ENCODE results near the gene NUP210. TPM values are rescaled to one million over a fixed set of nuclear protein-coding genes. Genes with fewer than 3 reads are reported as not detected.
"Not testable (repeated sequence)": the region's sequence is repeated elsewhere in the genome, so short reads cannot be mapped to it uniquely, and the experiment has no call there.

Gene NUP210
- total RNA-seq, 1 experiment from 2014 or later = 8.4 TPM

GRCh38 chr3:13385373-13385965 is 34.7 kb downstream of the NUP210 start:
- POLR2A ChIA-PET = no interaction called here
- DNase-seq (ENCODE audit: unreplicated experiment) = no peak
- CTCF ChIA-PET = no interaction called here
- peaks cover 10% of the 10 kb centered on the region for H3K36me3 Mint-ChIP-seq (ENCODE audit: insufficient read depth, unreplicated experiment)
- no peak overlapping the region for H3K4me3 Mint-ChIP-seq (ENCODE audit: unreplicated experiment)
- TF ChIP-seq CTCF (IDR thresholded peaks at IDR 0.05; ENCODE audit: unreplicated experiment) = no peak
- no peak overlapping the region for H3K27ac Mint-ChIP-seq (ENCODE audit: low read depth, unreplicated experiment)
- H3K9me3 Mint-ChIP-seq (ENCODE audit: unreplicated experiment) = no peaks in the 10 kb centered on the region
- no peaks in the 10 kb centered on the region for H3K27me3 Mint-ChIP-seq (ENCODE audit: insufficient read depth, unreplicated experiment)
- H3K4me1 Mint-ChIP-seq (ENCODE audit: insufficient read depth, unreplicated experiment) = no peaks in the 10 kb centered on the region
- no TSS peak for BruUV-seq (replicated peaks)
- intact Hi-C loops (cut with micrococcal nuclease) = no loop called here

GRCh38 chr3:13380971-13381370 is 39.2 kb downstream of the NUP210 start:
- DNase-seq (ENCODE audit: unreplicated experiment) = no peak
- no TSS peak for BruUV-seq (replicated peaks)
- Mint-ChIP-seq H3K36me3 (ENCODE audit: insufficient read depth, unreplicated experiment) (peaks cover 4% of the 10 kb centered on the region), H3K27me3 (ENCODE audit: insufficient read depth, unreplicated experiment) (no peaks in the 10 kb centered on the region), H3K27ac (ENCODE audit: low read depth, unreplicated experiment) (no peak overlapping the region), H3K4me3 (ENCODE audit: unreplicated experiment) (no peak overlapping the region), H3K4me1 (ENCODE audit: insufficient read depth, unreplicated experiment) (no peaks in the 10 kb centered on the region), H3K9me3 (ENCODE audit: unreplicated experiment) (no peaks in the 10 kb centered on the region)
- ChIA-PET POLR2A (interaction anchor here (0.6 to 0.8 kb wide), 2 partner anchors 9 to 544 kb away, joined by 3 read pairs; no protein-coding TSS in a partner anchor), CTCF (no interaction called here)
- TF ChIP-seq CTCF (IDR thresholded peaks at IDR 0.05; ENCODE audit: unreplicated experiment) = no peak
- intact Hi-C loops (cut with micrococcal nuclease) = no loop called here

- ChIA-PET CTCF (interaction anchor here (1.5 kb wide), 1 partner anchor 11 kb away, joined by 3 read pairs; no protein-coding TSS in a partner anchor), POLR2A (interaction anchor here (0.5 to 1.1 kb wide), 2 partner anchors 91 to 269 kb away, joined by 3 to 4 read pairs; no protein-coding TSS in a partner anchor)
- H3K4me3 Mint-ChIP-seq (ENCODE audit: unreplicated experiment) = no peak overlapping the region
- no peaks in the 10 kb centered on the region for H3K27me3 Mint-ChIP-seq (ENCODE audit: insufficient read depth, unreplicated experiment)
- peaks cover 4% of the 10 kb centered on the region for H3K36me3 Mint-ChIP-seq (ENCODE audit: insufficient read depth, unreplicated experiment)
- H3K27ac Mint-ChIP-seq (ENCODE audit: low read depth, unreplicated experiment) = peak overlapping the region; percentile 25
- no TSS peak for BruUV-seq (replicated peaks)
- H3K9me3 Mint-ChIP-seq (ENCODE audit: unreplicated experiment) = no peaks in the 10 kb centered on the region
- peak; percentile 43 for DNase-seq (ENCODE audit: unreplicated experiment)
- no peak for TF ChIP-seq CTCF (IDR thresholded peaks at IDR 0.05; ENCODE audit: unreplicated experiment)
- intact Hi-C loops (cut with micrococcal nuclease) = no loop called here
- H3K4me1 Mint-ChIP-seq (ENCODE audit: insufficient read depth, unreplicated experiment) = no peaks in the 10 kb centered on the region
Measured at GRCh38 chr3:13379201-13379830, 40.8 kb downstream of the NUP210 start.

- no TSS peak for BruUV-seq (replicated peaks)
Measured at GRCh38 chr3:13378155-13378554, 42.0 kb downstream of the NUP210 start.

DNA sequence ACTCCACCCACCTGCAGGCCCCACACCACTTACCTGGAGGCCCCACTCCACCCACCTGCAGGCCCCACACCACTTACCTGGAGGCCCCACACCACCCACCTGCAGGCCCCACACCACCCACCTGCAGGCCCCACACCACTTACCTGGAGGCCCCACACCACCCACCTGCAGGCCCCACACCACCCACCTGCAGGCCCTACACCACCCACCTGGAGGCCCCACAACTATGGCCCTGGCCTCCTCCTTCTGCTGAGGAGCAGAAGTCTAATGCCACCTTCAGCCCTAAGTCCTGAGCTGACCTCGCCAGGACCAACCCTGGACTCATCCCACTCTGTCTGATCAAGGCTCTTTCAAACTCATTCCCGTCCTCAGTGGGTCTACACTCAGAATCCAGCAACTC is 42.4 kb downstream of the NUP210 start:
- BruUV-seq (replicated peaks); H3K36me3 Mint-ChIP-seq (ENCODE audit: insufficient read depth, unreplicated experiment); H3K27ac Mint-ChIP-seq (ENCODE audit: low read depth, unreplicated experiment); intact Hi-C loops (cut with micrococcal nuclease); H3K27me3 Mint-ChIP-seq (ENCODE audit: insufficient read depth, unreplicated experiment); CTCF ChIA-PET; H3K4me1 Mint-ChIP-seq (ENCODE audit: insufficient read depth, unreplicated experiment); H3K4me3 Mint-ChIP-seq (ENCODE audit: unreplicated experiment); DNase-seq (ENCODE audit: unreplicated experiment); H3K9me3 Mint-ChIP-seq (ENCODE audit: unreplicated experiment); POLR2A ChIA-PET: not testable (repeated sequence)

More at GRCh38 chr3:13378155-13378554, 42.0 kb downstream of the NUP210 start:
- CTCF ChIA-PET = interaction anchor here (0.6 kb wide), 1 partner anchor 83 kb away, joined by 3 read pairs; no protein-coding TSS in a partner anchor
- POLR2A ChIA-PET = no interaction called here
- Mint-ChIP-seq H3K9me3 (ENCODE audit: unreplicated experiment) (no peaks in the 10 kb centered on the region), H3K27ac (ENCODE audit: low read depth, unreplicated experiment) (no peak overlapping the region), H3K4me3 (ENCODE audit: unreplicated experiment) (no peak overlapping the region), H3K36me3 (ENCODE audit: insufficient read depth, unreplicated experiment) (peaks cover 4% of the 10 kb centered on the region), H3K4me1 (ENCODE audit: insufficient read depth, unreplicated experiment) (no peaks in the 10 kb centered on the region), H3K27me3 (ENCODE audit: insufficient read depth, unreplicated experiment) (no peaks in the 10 kb centered on the region)
- peak; percentile 33 for DNase-seq (ENCODE audit: unreplicated experiment)
- no peak for TF ChIP-seq CTCF (IDR thresholded peaks at IDR 0.05; ENCODE audit: unreplicated experiment)
- intact Hi-C loops (cut with micrococcal nuclease) = no loop called here

Measured in MCF 10A (cell line).